Activated CD4-positive, alpha-beta T cell treated with anti-CD3 and anti-CD28 coated beads, Interleukin-2, amount 50 U/mL, for 48 hours (primary cell): Measurements from ENCODE around the gene VAMP8.
"Not testable (repeated sequence)": the region's sequence is repeated elsewhere in the genome, so short reads cannot be mapped to it uniquely, and the experiment has no call there.

Experiments
- DNase-seq, 2 experiments: peaks; one replicate each; pipeline ENCODE4 v3.0.0-alpha.2; 2020

VAMP8 gene

GRCh38 chr2:85600951-85601770, 23.8 kb downstream of the VAMP8 start:
- DNase-seq = no peak

GRCh38 chr2:85601771-85602475, 24.5 kb downstream of the VAMP8 start:
- DNase-seq = no peak

GRCh38 chr2:85602476-85603234, 25.3 kb downstream of the VAMP8 start, which contains the start of gene TMEM150A:
Gene TMEM150A, minus strand, starts transcription at chr2:85602698. Its CDS starts 750 bp downstream, at chr2:85601948.
- peak; percentile 86 to 91 for DNase-seq

GRCh38 chr2:85604133-85604444, 26.7 kb downstream of the VAMP8 start:
- DNase-seq = not testable (repeated sequence)

GRCh38 chr2:85604568-85605339, 27.4 kb downstream of the VAMP8 start:
- DNase-seq = no peak

- no peak for DNase-seq
Observed at GRCh38 chr2:85605406-85606115, 28.2 kb downstream of the VAMP8 start.

- DNase-seq = no peak
Observed at GRCh38 chr2:85606116-85606455, 28.7 kb downstream of the VAMP8 start.

GRCh38 chr2:85607268-85608215, 30.2 kb downstream of the VAMP8 start:
- DNase-seq = no peak

- peak in 1 of 2 experiments; percentile 25 for DNase-seq
Observed at GRCh38 chr2:85611217-85611704, 33.9 kb downstream of the VAMP8 start.

- peak; percentile 90 to 92 for DNase-seq
Observed at GRCh38 chr2:85611705-85612587, 34.6 kb downstream of the VAMP8 start, which contains the start of gene C2orf68. Gene C2orf68, minus strand, starts transcription at chr2:85612066. Its CDS starts 82 bp downstream, at chr2:85611984.

- DNase-seq = no peak
Observed at GRCh38 chr2:85613717-85614515, 36.5 kb downstream of the VAMP8 start.

GRCh38 chr2:85614757-85615156, 37.4 kb downstream of the VAMP8 start:
- not testable (repeated sequence) for DNase-seq

GRCh38 chr2:85615413-85615728, 38.0 kb downstream of the VAMP8 start:
- DNase-seq = no peak

GRCh38 chr2:85617723-85618122, 40.3 kb downstream of the VAMP8 start:
- DNase-seq = not testable (repeated sequence)

- no peak for DNase-seq
Observed at GRCh38 chr2:85619617-85620016, 42.2 kb downstream of the VAMP8 start.

GRCh38 chr2:85621338-85621737, 44.0 kb downstream of the VAMP8 start:
- DNase-seq = no peak

GRCh38 chr2:85623991-85624390, 46.6 kb downstream of the VAMP8 start:
- DNase-seq = no peak

GRCh38 chr2:85628658-85629057, 51.3 kb downstream of the VAMP8 start:
- no peak for DNase-seq

GRCh38 chr2:85631316-85631715, 53.9 kb downstream of the VAMP8 start:
- no peak for DNase-seq
